GDM1 (cell line): ENCODE results near the gene SLC4A11.

Experiments used
- DNase-seq: peaks from one replicate; lab custom pipeline; 2025; lab: John Stamatoyannopoulos, UW

SLC4A11 gene

DNA sequence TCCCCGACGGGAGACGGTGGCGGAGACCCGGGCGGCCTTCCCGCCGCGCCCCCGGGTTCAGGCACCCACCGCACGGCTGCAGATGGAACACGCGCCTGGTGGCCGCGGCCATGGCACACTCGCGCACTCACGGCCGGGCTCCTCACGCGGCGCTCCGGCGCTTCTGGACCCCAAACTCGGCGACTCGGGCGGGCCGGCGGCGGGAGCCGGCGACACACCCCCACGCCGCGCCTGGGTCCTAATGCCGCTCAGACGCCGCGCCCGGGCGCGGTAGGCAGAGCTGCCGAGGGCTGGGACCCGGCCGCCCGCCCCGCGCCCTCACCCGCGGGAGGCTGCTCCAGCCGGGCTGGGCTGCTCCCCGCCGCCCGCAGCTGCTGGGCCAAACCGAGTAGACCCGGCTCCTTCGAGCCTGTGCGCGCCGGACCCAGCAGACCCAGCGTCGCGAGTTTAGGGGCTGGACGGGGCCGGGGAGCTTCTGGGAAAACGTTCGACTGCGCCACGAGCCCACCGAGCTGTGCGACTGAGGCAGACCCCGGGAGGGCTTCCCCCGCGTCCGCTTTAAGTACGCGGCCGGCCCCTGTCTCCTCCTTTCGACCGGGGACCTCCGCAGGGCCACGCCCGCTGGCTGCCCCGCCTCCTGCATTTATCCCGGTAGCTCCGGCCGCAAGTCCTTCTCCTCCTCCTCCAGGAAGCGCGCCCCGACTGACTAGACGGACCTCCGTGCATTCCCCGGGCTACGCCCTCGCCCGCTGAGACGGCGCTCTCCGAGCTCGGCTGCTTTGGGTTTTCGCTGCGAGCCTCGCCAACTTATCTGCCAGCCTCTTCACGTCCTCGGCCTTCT, at the start of gene SLC4A11:
TSS of gene SLC4A11 (minus strand) at position 165 of the 841 bp plus-strand sequence. CDS start at position 112, 53 bp downstream.
- DNase-seq: peak; percentile 51

DNA sequence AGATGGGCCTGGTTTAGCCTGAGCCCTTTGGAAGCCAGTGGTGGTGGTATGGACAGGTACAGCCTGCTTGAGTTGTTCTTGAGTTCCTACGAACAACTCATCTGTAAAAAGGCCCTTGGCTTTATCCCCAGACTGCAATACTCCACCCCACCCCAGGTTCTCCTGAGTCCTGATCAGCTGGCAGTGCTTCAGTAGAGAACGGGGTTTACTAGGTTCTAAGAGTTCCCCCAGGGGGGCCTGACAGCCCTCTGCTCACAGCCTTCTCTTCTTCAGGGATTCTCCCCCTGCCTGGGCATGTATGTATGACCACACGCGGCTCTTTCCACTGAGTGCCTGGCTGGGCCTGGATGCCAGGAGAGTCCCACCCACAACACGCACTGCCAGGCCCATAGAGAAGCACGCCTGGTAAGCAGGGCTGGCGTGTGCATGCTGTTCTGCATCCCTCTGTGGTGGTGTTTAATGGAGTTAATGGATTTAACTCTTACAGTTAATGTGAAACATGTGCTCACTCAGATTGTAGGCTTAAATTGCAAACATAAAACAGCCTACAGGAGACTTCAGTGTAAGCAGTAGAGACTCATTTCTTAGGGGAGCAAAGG, 44.3 kb upstream of the SLC4A11 start:
- DNase-seq: no peak

DNA sequence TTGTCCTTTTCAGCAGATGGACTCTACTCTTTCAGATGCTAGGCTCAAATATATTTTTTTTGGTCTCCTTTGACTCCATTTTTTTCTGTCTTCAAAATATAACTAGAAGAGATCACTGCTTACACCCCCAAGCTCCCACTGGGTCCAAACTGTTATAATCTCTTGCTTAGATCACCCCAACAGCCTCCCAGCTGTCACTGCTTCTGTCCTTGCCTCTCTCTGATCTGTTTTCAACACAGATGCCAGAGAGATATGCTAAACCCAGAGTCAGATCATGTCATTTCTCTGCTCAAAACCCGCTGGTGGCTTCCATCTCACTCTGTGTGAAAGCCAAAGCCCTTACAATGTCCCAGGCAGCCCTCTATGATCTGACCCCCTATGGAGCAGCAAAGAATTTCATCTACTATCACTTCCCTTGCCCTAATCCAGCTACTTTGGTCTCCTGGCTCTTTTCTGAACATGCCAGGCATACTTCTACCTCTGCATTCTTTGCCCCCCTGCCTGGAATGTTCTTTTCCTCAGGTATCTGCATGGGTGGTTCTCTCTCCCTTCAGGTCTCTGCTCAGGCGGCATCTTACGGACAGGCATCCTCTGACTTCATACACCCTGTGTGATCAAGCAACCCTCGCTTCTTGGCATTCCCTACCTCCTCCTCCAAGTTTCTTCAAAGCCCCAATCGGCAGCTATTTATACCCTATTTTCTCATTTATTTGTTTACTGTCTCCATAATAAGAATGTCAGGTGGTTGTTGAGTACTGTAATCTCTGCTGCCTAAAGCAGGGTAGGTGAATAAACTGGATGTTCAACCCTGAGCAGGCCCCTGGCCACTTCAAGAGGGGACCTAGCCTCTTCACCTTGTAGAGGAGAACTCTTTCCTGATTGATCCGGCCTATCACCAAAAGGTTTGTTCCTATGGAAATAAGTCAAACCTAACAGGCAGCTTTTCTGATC, 43.6 kb upstream of the SLC4A11 start:
- no peak for DNase-seq

DNA sequence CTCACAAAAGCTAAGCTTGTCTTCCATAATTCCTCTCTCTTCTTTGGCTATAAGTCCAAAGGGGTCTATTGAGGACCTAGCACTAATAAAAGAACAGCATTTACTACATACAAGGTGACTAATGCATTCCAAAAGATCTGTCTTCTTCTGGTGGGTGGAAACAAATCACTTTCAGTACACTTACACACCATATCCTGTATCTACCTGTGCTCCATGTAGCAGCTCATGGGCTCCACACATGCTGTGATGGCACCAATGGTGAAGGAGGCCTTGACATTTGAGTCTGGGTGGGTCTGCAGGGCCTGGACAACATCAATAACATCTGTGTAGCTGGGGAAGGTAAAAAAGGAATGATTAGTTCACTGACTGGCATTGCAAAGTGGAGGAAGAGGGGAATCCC, 42.4 kb upstream of the SLC4A11 start:
- DNase-seq: no peak

DNA sequence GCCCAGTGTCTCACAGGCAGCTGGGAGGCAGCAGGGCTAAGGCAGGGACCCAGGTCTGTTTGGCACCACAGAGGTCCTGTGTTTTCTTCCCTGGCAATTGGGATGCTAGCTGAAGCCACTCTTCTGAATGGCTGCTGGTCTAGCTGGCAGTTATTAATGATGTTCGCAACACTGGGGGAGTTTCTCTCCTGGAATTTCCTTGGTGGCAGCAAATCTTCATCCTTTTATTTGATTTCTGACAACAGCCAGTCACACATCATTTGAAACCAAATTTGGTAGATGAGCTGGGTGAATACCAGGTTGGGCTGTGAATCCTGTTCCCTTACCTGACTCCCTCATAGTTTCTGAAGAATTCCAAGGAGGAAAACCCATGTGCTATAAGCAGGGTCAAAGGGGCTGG, 40.8 kb upstream of the SLC4A11 start:
- no peak for DNase-seq

DNA sequence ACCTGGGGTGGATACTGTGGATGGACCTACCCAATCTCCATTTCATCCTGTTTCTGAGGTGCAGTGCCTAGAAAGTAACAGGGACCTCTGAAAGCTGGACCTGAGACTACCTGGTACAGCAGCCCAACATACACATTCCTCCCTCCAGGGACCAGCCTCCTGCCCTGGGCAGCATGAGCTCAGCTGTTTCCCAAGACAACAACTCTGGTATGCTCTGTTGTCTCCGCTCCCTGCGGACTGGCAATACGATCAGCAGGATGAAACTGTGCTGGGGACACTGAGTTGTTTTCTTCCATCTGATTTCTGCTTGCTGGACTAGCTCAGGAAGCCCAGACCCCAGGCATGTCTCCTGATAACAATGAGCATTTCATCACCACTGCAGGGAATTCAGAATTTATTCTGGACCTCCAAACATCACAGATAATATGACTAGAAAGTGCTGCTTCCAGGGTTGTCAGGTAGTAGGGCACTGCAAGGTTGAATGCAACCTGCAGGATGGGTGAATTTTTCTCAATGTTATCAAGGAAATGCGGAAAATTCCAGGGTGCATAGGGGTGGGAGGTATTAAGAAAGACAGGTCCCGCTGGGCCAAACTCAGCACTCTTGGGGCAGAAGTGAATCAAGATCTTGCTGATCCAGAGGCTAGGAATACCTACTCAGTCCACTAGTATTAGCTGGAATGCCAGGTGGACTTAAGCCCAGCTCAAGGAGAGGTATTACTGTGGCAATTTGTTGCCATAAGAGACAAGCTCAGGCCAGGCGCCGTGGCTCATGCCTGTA, 38.9 kb upstream of the SLC4A11 start:
- DNase-seq: no peak

DNA sequence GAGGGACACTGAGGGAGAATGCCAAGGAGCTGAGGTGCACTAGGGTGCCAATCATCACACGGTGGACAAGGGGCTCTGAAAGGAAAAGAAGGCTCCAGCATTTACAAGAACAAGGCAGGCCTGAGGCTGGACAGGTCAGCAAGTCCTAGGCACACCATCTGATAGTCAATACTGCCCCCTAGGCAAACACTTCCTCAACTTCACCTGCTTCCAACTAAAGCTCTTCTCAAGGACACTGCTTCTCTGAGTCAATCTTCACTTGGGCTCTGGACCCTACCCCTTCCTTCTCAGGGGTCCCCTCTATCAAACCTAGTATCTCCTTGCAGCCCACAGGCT, 37.7 kb upstream of the SLC4A11 start:
- no peak for DNase-seq

DNA sequence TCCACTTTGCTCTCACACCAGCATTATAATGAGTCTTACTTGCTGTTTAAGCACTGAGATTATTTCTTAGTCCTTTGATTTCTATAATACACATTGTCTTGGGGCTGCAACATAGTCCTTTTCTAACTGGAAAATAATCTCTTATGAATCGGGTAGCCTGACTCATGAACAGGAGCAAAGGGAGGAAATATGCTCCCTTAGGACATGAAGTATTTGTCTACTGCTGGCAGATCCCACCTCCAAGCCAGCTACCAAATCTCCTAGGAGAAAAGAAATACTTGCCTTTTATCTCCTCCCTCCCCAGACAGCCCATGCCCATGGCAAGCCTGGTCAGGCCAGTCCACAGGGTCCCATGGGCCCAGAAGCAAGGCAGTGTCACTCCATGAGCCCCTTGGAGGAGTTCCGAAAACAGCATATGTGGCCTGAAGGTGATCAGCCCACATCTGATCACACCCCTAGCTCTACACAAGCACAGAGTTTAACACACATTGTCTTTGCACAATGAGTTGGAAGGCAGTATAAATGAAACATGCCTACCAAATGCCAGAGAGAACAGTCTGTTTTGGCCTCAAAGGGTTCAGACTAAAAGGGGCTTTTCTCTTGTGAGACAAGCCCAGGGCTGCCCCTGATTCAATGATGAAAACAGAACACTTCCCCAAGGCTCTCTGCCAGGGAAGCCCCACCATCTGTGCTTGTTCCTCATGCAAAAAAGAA, 37.1 kb upstream of the SLC4A11 start:
- DNase-seq: no peak

DNA sequence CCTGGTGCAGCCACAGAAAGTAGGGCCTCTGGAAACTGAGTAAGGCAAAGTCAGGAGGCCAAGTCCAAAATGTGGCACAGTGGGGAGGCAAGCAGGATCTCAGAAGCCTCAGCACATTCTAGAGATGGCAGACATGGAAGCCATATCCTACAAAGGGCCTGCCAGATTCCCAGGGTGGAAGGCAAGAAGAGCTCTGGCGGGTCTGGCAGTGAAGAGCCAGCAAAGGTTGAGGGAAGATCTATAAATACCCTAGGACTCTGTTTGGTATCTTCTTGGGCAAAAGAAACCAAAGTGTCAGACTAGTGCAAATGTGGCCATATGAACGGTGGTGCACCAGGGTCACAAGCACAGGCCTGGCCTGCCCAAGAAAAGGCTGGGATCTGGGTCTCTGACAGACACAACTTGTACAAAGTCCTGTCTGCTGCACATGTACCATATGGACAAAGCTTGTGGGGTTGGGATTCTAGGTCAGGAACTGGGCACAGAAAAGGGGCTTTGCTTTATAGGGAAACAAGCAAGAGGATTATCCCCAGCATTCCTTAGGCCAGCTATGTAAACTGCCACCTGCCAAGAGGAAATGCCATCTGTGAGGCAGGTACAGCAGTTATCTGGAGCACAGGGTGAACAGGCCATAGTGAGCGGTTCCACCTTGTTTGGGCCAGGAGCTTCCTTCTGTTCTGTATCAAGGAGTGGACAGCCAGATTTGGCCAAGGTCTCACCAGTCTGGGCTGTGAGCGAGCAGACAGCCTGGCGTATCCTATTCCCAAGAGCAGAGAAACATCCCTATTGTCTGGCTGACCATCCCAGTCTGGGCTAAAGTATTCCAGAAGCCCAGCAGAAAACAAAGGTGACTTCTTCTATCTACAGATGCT, 36.3 kb upstream of the SLC4A11 start:
- DNase-seq: no peak

DNA sequence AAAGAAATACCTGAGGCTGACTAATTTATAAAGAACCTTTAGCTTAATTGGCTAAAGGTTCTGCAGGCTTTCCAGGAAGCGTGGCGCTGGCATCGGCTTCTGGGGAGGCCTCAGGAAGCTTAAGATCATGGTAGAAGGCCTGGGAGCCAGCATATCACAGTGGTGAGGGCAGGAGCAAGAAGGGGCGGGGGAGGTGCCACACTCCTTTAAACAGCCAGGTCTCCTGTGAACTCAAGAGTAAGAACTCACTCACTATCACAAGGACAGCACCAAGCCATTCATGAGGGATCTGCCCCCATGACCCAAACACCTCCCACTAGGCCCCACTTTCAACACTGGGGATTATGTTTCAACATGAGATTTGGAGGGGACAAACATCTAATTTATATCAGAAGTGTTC, 34.4 kb upstream of the SLC4A11 start:
- DNase-seq: no peak

DNA sequence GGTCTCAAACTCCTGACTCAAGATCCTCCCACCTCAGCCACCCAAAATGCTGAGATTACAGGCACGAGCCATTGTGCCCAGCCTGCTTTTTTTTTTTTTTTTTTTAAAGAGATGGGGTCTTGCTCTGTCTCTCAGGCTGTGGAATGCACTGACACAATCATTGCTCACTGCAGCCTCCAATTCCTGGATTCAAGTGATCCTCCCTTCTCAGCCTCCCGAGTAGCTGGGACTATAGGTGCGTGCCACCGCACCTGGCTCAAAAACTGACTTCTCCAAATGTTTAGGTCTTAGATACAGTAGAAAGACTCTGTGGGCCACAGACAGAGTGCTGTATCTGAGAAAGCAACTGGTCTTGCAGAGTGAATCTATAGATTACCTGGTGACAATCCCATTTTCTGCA, 31.1 kb upstream of the SLC4A11 start:
- DNase-seq: no peak

DNA sequence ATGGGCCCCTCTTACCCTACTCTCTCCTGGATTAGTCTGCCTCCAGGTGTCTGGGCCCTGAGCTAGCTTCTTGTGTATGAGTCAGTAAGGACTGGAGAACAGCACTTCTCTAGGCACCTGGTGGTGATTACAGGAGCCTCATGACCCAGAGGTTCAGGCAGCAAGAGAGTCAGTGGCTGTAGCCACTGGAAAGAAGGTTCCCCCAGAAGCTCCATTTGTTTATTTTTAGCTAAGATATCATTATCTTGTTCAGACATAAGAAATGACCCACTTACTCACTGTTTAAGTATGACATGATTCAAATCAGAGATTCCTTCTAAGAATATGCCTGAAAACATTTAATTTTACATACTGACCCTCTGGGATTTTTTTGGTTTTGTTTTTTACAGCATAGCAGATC, 23.6 kb upstream of the SLC4A11 start:
- DNase-seq: no peak

DNA sequence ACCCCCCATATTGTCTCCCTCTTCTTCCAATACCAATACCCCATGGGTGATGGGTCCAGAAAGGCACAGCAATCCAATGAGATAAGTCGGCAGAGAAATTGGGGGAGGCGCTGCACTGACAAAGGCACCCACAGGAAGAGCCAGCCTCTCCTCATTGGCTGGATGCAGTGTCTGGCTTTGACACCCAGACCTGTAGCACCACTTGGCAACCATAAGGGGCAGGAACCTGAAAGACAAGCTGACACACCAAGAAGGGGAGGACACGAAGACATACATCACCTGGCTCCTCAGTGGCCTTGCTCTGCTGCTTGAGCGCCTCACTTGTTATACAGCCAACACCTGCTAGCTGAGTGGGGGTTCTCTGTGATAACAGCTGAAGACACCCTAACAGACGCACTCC, 19.4 kb upstream of the SLC4A11 start:
- no peak for DNase-seq

DNA sequence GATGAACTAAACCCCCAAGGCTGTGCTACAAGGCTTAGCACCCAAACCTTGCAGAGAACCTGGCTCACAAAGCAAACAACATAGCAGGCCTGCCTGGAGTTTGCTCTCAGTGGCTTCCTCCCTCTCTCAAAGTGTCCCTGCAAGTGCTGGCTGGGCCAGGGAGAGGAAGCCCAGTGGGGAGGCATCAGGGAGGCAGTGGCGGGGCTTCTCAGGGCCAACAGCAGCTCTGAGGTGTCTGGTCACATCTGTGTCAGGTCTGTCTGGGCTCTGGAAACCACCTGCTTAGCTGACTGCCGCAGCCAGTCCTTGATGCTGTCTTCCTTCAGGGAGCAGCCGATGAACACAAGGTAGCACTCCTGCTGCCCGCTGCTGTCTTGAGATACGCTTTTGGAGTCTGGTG, 16.7 kb upstream of the SLC4A11 start:
- no peak for DNase-seq

DNA sequence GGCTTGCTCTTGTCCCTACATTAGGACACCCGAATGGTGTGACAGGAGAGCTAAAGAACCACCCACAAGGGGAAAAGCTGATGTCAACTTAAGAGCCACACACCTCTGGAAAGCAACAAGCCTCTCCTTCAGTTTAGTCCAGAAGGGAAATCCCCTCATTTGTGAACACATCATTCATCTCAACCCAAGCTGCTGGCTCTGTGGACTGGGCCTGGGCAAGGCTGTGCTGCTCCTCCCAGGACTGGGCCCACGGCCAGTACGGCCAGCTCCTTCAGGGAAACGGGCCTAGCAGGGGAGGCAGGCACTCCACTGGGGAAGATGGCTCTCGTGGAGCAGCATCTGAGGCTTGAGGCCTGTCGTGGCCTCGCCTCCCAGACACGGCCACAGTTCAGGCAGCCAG, 12.8 kb upstream of the SLC4A11 start:
- no peak for DNase-seq

DNA sequence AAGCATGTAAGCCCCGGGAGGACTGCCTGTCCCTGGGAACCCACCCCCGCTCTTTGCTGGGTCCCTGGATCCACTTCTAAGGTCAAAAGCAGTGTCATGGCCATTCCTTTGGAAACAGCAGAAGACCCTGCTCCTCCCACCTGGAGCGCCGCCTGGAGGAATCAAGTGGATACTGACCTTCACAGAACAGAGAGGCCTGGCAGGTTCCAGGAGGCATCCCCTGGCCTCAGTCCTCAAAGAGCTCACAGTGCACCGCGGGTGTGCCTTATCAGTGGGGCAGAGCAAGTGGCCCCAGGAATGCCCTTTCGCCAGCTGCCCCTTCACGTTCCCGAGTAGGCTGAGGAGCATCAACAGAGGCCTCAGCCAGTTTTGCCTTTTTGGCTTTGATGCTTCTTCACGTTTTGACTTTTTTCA, 11.1 kb upstream of the SLC4A11 start:
- no peak for DNase-seq

DNA sequence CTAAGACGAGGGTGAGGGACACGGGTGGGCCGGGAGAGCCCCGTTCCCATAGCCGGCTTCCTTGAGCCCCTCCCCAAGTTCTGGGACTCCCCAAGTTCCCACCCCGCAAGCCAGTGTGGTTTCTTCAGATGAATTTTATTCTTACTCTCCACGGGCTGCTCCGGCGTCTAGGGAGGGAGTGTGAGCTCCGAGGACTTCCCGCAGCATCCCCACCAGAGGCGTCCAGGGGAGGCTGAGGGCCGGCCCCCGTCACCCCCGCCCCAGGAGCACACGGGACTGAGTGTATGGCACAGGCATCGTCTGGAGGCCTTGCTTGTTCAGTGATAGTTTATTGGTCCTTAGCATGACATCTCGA, 10.0 kb upstream of the SLC4A11 start:
- no peak for DNase-seq

DNA sequence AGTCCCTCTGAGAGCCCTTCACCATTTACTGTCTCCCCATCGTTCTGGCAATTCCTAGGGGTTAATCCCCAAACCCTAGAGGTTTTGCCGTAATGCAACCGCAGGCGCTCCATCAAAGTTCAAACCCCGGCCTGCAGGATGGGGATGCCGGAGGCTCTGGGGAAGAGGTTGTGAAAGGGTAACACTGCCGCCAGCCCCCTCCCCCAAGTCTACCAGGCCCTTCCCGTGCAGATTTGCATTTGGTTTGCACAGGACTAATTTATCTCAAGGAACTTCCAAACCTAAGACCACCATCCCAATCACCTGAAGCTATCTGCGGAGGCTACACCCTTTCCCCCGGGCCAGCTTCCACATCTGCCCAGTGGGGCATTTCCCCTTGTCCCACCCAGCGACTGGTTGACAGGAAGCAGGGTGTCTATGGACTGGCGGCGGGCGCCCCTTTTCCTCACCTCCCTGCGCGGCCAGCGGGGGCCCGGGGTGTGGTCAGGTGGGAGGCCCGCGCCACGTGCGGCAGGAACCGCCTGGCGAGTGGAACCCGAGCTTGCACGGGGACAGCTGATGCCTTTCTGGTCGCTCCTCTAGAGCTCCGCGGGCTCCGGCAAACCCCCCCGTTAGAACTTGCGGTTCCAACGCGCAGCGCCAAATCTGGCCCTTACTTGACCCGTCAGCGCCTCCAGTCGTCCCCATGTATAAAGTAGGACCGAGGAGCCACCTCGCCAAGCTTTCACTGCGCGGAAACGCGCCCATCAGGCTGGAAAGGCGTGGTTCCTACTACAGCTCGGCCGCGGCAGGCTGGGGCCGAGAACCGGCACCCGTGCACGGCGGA, 9.4 kb upstream of the SLC4A11 start:
- no peak for DNase-seq

DNA sequence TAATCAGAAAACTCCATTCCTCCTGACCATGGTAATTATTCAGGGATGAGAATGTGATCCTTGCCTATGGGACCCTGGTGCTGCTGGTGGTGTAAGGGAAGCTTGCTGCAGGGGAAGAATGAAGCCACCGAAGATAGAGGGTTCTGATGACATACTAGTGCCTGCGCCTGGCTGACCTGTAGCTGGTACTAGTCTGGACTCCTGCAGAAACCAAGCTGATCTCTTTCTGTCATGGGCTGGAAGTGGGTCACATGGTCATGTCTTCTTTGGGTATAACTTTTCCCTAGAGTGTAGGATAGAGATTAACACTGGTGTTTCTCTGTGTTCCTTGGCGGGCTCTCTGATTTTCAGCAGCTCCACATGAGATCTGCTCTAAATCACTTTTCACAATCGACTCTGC, 8.6 kb upstream of the SLC4A11 start:
- no peak for DNase-seq

DNA sequence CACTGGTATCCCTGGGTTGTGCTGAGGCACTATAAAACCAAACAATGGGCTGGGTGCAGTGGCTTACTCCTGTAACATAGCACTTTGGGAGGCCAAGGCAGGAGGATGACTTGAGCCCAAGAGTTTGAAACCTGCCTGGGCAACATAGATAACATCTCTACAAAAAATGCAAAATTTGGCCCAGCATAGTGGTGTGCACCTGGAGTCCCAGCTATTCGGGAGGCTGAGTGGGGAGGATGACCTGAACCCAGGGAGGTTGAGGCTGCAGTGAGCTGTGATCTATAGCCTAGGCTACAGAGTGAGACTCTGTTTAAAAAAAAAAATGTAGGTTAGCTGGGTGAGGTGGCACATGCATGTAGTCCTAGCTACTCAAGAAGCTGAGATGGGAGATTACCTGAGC, 7.7 kb upstream of the SLC4A11 start:
- no peak for DNase-seq
